HepG2 (cell line): Measurements from ENCODE around the gene CSNK1D. TPM values are rescaled to one million over a fixed set of nuclear protein-coding genes. Genes with fewer than 3 reads are reported as not detected.

Experiments used
- CBX1 ChIP-seq: IDR thresholded peaks from one replicate; pipeline ENCODE4 v1.6.1; 2016; ENCODE audit warnings: antibody characterized with exemption, low read depth
- CSRNP1 ChIP-seq: sonication (generic); formaldehyde crosslinking; IDR thresholded peaks from 2 replicates; pipeline ENCODE4 v1.8.1; 2023; ENCODE audit warnings: mild to moderate bottlenecking, missing genetic modification reagents
- EZH2 ChIP-seq: conservative IDR thresholded peaks from 2 replicates; pipeline ENCODE4 v1.6.1; 2012; ENCODE audit warnings: mild to moderate bottlenecking, low read depth, low read length, moderate library complexity
- HDAC1 ChIP-seq: sonication (generic); formaldehyde crosslinking; IDR thresholded peaks from 2 replicates; pipeline ENCODE4 v1.5.1; 2020; ENCODE audit warnings: mild to moderate bottlenecking, missing genetic modification reagents
- IRX3 ChIP-seq: sonication (generic); formaldehyde crosslinking; IDR thresholded peaks from 2 replicates; pipeline ENCODE4 v1.8.1; 2023; ENCODE audit warnings: mild to moderate bottlenecking, low read depth, missing genetic modification reagents, borderline replicate concordance
- JUND ChIP-seq: sonication (generic); formaldehyde crosslinking; IDR thresholded peaks from 2 replicates; pipeline ENCODE4 v1.8.0; 2022; ENCODE audit warnings: mild to moderate bottlenecking, missing genetic modification reagents
- LBX2 ChIP-seq: sonication (generic); formaldehyde crosslinking; IDR thresholded peaks from 2 replicates; pipeline ENCODE4 v1.5.0; 2020; ENCODE audit warnings: missing genetic modification reagents, mild to moderate bottlenecking, borderline replicate concordance
- MTERF4 ChIP-seq: sonication (generic); formaldehyde crosslinking; IDR thresholded peaks from 2 replicates; pipeline ENCODE4 v1.8.0; 2023; ENCODE audit warnings: mild to moderate bottlenecking, missing genetic modification reagents
- NFATC3 ChIP-seq: sonication (generic); formaldehyde crosslinking; IDR thresholded peaks from 2 replicates; pipeline ENCODE4 v1.5.1; 2020; ENCODE audit warnings: mild to moderate bottlenecking, missing genetic modification reagents
- POLR2AphosphoS5 ChIP-seq: IDR thresholded peaks from 2 replicates; pipeline ENCODE4 v1.6.1; 2012; ENCODE audit warnings: low read depth, low read length
- PRDM10 ChIP-seq: sonication (generic); formaldehyde crosslinking; IDR thresholded peaks from 2 replicates; pipeline ENCODE4 v1.4.0; 2020; ENCODE audit warnings: low read depth, missing genetic modification reagents
- SKIL ChIP-seq: sonication (generic); formaldehyde crosslinking; IDR thresholded peaks from 2 replicates; pipeline ENCODE4 v1.8.0; 2022; ENCODE audit warnings: missing genetic modification reagents, mild to moderate bottlenecking, moderate library complexity, borderline replicate concordance
- TAF15 ChIP-seq: fragments of 200-400 bp; formaldehyde crosslinking; IDR thresholded peaks from one replicate; pipeline ENCODE4 v1.6.1; 2018; ENCODE audit warnings: mild to moderate bottlenecking, low read depth, low read length; ENCODE audit not compliant: poor library complexity, severe bottlenecking
- ZBTB34 ChIP-seq: sonication (generic); formaldehyde crosslinking; IDR thresholded peaks from 2 replicates; pipeline ENCODE4 v1.8.0; 2022; ENCODE audit warnings: mild to moderate bottlenecking, missing genetic modification reagents
- ZEB1 ChIP-seq: IDR thresholded peaks from 2 replicates; pipeline ENCODE4 v1.6.1; 2012; ENCODE audit warnings: mild to moderate bottlenecking, low read depth, inconsistent platforms; ENCODE audit not compliant: insufficient replicate concordance
- ZFP36 ChIP-seq: fragments of 150-350 bp; IDR thresholded peaks from 2 replicates; pipeline ENCODE4 v1.6.1; 2018; ENCODE audit warnings: borderline replicate concordance, low read length, low read depth; ENCODE audit not compliant: partially characterized antibody
- ZFP36L1 ChIP-seq: sonication (generic); formaldehyde crosslinking; IDR thresholded peaks from 2 replicates; pipeline ENCODE4 v1.8.0; 2022; ENCODE audit warnings: mild to moderate bottlenecking, missing genetic modification reagents, moderate library complexity
- ZNF251 ChIP-seq: sonication (generic); formaldehyde crosslinking; IDR thresholded peaks from 2 replicates; pipeline ENCODE4 v1.9.0; 2021; ENCODE audit warnings: mild to moderate bottlenecking, missing genetic modification reagents
- polyA plus RNA-seq, 8 experiments: library from polyadenylated mRNA; depleted of rRNA in 3 of 8; stranded (reverse) in 7 of 8; unstranded in 1 of 8; fragments of >200 nt; fragmentation: Illumina TruSeq in 4 of 8; extraction: Trizol in 4 of 8; gene quantifications; 2 replicates each; pipeline versions ENCODE4 v1.2.1 to v1.2.3, GENCODE V29; 2011 to 2016; ENCODE audit warnings: low read depth in 4 of 8, missing spikeins in 1 of 8, mixed read lengths in 1 of 8; ENCODE audit not compliant: insufficient read depth in 1 of 8
- total RNA-seq, 5 experiments: library from RNA; depleted of rRNA; stranded (reverse); fragments of >200 nt; fragmentation: Illumina TruSeq; extraction: Trizol; gene quantifications; 2 replicates each; pipeline ENCODE4 v1.2.3, GENCODE V29; 2016; ENCODE audit warnings: low read depth in 1 of 5

The CSNK1D gene
- total and polyA plus RNA-seq, 2 of the 13 experiments (the other 11 are each of a cell fraction or from before 2014, with no cell fraction given), result 31.5 to 128 TPM

- TF ChIP-seq ZFP36 (no peak), TAF15 (no peak), ZFP36L1 (CRISPR knock-in tag) (no peak), EZH2 (no peak), MTERF4 (CRISPR knock-in tag) (peak; percentile 22; the same call in 1 of the 2 replicates), NFATC3 (CRISPR knock-in tag) (0 out of 2 replicates have a peak, but pooled peaks have one; percentile 42), LBX2 (CRISPR knock-in tag) (no peak; the same call in 1 of the 2 replicates), ZBTB34 (no peak), PRDM10 (peak; percentile 34; the same call in 1 of the 2 replicates), HDAC1 (CRISPR knock-in tag) (no peak), CSRNP1 (CRISPR knock-in tag) (no peak), CBX1 (peak; percentile 76), JUND (no peak), SKIL (CRISPR knock-in tag) (0 out of 2 replicates have a peak, but pooled peaks have one; percentile 2), ZNF251 (CRISPR knock-in tag) (no peak), POLR2AphosphoS5 (no peak), ZEB1 (peak; percentile 18), IRX3 (CRISPR knock-in tag) (no peak)
These were observed 48.0 kb downstream of the CSNK1D start (continued) for GRCh38 chr17:82225368-82226029.
